IPS-15b (cell line): ENCODE results near the gene ABCA5.
"Not testable (repeated sequence)": the region's sequence is repeated elsewhere in the genome, so short reads cannot be mapped to it uniquely, and the experiment has no call there.

ENCODE experiments used
- H3K27me3 ChIP-seq: one replicate; pipeline ENCODE4 v1.6.1; 2013; ENCODE audit warnings: low read length; ENCODE audit not compliant: control insufficient read depth, insufficient read depth
- H3K36me3 ChIP-seq: one replicate; pipeline ENCODE4 v1.6.1; 2013; ENCODE audit warnings: low read length; ENCODE audit not compliant: control insufficient read depth, insufficient read depth
- H3K4me1 ChIP-seq: one replicate; pipeline ENCODE4 v1.6.1; 2013; ENCODE audit warnings: mild to moderate bottlenecking, low read length; ENCODE audit not compliant: control insufficient read depth, insufficient read depth
- H3K4me3 ChIP-seq: one replicate; pipeline ENCODE4 v1.5.1; 2013; ENCODE audit warnings: low read depth, low read length
- H3K9ac ChIP-seq: one replicate; pipeline ENCODE4 v1.6.1; 2013; ENCODE audit warnings: low read depth, mild to moderate bottlenecking, low read length
- H3K9me3 ChIP-seq: one replicate; pipeline ENCODE4 v1.6.1; 2013; ENCODE audit warnings: mild to moderate bottlenecking, low read length; ENCODE audit not compliant: control insufficient read depth, insufficient read depth

Gene ABCA5

DNA sequence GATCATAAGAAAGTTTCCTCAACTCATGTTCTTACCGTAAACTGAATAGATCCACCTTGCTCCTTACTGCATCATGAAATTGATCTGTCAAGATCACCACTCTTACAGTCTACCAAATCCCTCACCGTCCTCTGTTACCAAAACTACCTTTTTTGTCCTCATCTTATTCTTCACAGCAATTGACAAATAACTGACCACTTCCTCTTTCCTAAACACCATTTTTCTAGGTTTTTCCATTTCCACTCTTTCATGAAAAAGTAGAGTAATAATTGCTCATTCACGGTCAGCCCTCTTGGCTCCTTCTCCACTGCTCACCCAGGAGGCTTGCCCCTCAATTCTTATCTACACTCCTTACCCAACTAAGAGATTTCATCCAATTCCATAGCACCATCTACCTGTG lies 44.9 kb downstream of the ABCA5 start:
- Histone ChIP-seq H3K9me3 (no peaks in the 10 kb centered on the region), H3K4me1 (no peaks in the 10 kb centered on the region), H3K36me3 (no peaks in the 10 kb centered on the region), H3K27me3 (no peaks in the 10 kb centered on the region), H3K9ac (no peak overlapping the region), H3K4me3 (no peak overlapping the region)

DNA sequence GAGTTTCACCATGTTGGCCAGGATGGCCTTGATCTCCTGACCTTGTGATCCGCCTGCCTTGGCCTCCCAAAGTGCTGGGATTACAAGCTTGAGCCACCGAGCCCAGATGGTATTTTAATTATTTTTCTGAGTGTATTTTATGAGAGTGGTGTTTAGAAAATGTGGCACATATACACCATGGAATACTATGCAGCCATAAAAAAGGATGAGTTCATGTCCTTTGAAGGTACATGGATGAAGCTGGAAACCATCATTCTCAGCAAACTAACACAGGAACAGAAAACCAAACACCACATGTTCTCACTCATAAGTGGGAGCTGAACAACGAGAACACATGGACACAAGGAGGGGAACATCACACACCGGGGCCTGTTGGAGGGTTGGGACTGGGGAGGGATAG lies 50.7 kb downstream of the ABCA5 start:
- H3K36me3 ChIP-seq, H3K4me3 ChIP-seq, H3K9ac ChIP-seq, H3K27me3 ChIP-seq, H3K4me1 ChIP-seq, H3K9me3 ChIP-seq: not testable (repeated sequence)

DNA sequence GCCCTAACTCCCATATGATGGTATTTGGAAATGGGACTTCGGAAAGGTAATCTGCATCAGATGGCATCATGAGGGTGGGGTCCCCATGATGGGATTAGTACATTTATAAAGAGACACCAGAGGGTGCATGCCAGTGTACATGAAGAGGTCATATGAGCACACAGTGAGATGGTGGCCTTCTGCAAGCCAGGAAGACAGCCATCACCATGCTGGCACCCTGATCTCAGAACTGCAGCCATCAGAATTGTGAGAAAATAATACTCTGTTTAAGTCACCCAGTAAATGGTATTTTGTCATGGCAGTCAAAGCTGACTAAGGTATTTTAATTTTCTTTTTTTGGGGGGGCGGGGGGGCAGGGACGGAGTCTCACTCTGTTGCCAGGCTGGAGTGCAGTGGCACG lies 51.2 kb downstream of the ABCA5 start:
- no peaks in the 10 kb centered on the region for H3K9me3 ChIP-seq
- H3K27me3 ChIP-seq: no peaks in the 10 kb centered on the region
- no peak overlapping the region for H3K9ac ChIP-seq
- no peaks in the 10 kb centered on the region for H3K36me3 ChIP-seq
- H3K4me3 ChIP-seq: no peak overlapping the region
- no peaks in the 10 kb centered on the region for H3K4me1 ChIP-seq

DNA sequence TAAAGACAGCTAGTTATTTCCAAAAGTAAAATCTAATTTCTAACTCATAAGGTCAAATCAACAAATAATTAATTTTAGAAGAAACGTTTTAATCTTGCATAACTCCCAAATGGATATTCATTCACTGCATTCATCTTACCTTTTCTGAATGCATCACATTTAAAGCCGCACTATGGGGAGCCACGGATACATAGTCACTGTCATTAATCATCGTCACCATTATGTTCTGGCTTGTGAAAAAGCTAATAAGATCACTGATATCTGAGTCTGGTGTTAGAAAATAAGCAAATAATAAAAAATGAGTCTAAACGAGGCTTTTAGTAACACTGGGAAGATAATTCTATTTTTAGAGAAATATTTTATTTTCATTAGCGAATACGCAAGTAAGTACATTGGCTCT lies 55.9 kb downstream of the ABCA5 start:
- H3K36me3 ChIP-seq: no peaks in the 10 kb centered on the region
- no peaks in the 10 kb centered on the region for H3K9me3 ChIP-seq
- H3K4me1 ChIP-seq: no peaks in the 10 kb centered on the region
- H3K4me3 ChIP-seq: no peak overlapping the region
- H3K27me3 ChIP-seq: no peaks in the 10 kb centered on the region
- H3K9ac ChIP-seq: no peak overlapping the region

DNA sequence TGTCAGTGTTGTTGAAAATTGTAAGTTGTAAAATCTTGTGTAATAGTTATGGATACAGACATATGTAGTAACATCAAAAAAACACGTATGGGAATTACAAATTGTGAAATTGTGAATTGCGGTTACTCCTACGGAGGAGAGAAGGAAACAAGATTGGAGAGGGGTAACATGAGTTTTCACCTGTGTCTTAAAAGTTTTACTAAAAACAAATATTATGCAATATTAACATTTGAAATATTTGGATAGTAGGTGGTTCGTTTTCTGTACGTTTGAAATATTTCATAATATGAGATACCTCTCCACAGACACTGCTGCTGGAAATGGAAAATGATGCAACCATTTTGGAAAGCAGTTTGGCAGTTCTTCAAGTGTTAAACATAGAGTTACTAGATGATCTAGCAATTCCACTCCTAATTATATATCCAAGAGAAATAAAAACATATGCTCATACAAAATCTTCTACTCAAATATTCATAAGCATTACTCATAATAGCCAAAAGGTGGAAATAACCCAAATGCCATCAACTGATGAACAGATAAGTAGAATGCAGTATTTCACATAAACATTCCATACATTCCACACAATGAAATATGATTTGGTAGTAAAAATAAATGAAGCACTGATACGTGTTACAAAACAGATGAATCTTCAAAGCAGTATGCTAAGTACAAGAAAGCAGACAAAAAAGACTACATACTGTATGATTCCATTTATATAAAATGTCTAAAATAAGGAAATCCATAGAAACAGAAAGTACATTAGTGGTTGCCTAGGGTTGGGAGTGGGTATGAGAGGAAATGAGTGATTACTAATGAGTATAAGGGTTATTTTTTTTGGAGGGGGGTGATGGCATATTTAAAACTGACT lies 57.6 kb downstream of the ABCA5 start:
- Histone ChIP-seq H3K36me3 (no peaks in the 10 kb centered on the region), H3K9ac (no peak overlapping the region), H3K27me3 (no peaks in the 10 kb centered on the region), H3K9me3 (no peaks in the 10 kb centered on the region), H3K4me3 (no peak overlapping the region), H3K4me1 (no peaks in the 10 kb centered on the region)

DNA sequence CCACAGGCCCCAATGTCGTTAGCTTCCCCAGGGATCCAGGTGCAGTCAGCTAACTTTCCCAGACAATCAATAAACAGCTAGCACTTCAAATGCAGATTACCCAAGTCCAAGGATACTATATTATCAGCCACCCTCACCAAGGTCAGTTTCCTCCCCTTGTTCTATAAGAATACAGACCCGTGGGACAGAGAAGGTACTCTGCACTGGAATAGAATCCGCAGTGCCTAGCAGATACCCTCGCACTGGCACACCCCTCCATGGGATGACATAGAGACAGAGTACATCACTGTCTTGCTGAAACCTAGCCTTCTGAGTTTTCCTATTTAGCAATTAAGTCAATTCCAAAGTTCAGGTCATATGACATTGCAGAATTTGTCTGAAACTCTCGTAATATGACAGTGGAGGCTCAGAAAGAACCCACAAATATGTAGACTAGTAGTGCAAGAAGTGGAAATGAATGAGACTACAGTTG lies 58.4 kb downstream of the ABCA5 start:
- H3K9ac ChIP-seq: no peak overlapping the region
- no peak overlapping the region for H3K4me3 ChIP-seq
- no peaks in the 10 kb centered on the region for H3K9me3 ChIP-seq
- H3K36me3 ChIP-seq: no peaks in the 10 kb centered on the region
- no peaks in the 10 kb centered on the region for H3K27me3 ChIP-seq
- no peaks in the 10 kb centered on the region for H3K4me1 ChIP-seq

DNA sequence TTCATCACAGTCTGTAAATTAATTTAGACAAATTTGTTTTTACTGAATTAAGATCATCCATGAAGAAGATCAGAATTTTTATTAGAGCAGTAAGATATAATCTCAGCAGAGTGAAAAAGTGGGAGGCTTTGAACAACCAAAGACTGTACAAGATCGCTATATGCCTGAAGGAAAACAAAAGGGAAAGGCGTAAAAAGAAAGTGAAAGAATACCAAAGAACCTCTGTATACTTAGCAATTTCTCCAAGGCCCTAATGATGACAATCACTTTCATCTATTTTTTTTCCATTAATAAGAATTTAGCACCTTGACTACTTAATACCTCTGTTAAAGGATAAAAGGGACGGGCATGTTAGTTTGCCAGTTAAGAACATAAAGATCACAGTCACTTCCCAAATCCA lies 59.7 kb downstream of the ABCA5 start:
- Histone ChIP-seq H3K27me3 (no peaks in the 10 kb centered on the region), H3K4me3 (no peak overlapping the region), H3K4me1 (no peaks in the 10 kb centered on the region), H3K9ac (no peak overlapping the region), H3K36me3 (no peaks in the 10 kb centered on the region), H3K9me3 (no peaks in the 10 kb centered on the region)

DNA sequence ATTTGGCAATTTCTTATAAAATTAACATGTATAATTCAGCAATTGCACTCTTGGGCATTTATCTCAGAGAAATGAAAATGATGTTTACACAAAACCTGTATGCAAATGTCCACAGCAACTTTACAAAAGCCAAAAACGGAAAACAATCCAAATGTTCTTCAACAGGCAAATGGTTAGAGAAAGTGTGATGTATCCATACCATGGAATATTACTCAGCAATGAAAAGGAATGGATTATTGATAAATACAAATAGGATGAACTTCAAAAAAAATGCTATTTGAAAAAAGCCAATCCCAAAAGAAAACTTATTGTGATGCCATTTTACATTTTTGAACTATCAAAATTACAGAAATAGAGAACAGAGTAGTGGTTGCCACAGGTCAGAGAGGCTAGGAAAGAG lies 61.1 kb downstream of the ABCA5 start:
- Histone ChIP-seq H3K4me1 (no peaks in the 10 kb centered on the region), H3K27me3 (no peaks in the 10 kb centered on the region)

DNA sequence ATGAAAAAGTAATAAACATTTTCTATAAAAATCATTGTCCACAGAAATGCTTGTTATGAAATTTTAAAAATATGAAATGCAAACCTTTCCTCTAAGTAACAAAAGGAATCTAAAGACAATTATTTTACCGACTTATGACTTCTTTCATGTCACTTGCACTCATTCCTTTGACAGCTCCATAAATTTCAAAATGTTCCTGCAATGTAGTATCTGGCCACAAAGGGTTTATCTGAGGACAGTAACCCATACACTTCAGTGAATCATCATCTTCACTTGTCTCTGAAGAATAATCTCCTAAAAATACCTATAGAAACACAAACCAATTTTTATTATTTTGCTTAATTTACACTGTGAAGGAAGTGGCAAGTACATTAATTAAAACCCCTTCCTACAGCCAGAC lies 72.7 kb downstream of the ABCA5 start:
- Histone ChIP-seq H3K36me3 (no peaks in the 10 kb centered on the region), H3K4me1 (no peaks in the 10 kb centered on the region), H3K4me3 (no peak overlapping the region), H3K27me3 (no peaks in the 10 kb centered on the region), H3K9ac (no peak overlapping the region), H3K9me3 (no peaks in the 10 kb centered on the region)

More for the DNA sequence above, 61.1 kb downstream of the ABCA5 start:
- Histone ChIP-seq H3K9me3 (no peaks in the 10 kb centered on the region), H3K9ac (no peak overlapping the region), H3K36me3 (no peaks in the 10 kb centered on the region), H3K4me3 (no peak overlapping the region)

DNA sequence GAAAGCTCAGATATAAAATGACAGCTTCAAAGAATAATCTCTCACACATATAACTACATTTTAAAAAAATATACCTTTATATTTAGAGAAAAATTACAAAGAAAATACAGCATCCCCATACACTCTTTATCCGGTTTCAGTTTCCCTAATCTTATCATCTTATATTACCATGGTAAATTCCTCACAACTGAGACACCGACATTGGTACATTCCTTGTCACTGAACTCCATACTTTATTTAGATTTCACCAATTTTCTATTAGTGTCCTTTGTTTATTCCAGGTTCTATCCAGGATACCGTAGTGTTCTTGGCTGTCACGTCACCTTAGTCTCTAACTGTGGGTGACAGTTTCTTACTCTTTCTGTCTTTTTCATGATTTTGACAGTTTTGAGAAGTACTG lies 76.3 kb downstream of the ABCA5 start:
- Histone ChIP-seq H3K4me1 (no peaks in the 10 kb centered on the region), H3K9ac (no peak overlapping the region), H3K27me3 (no peaks in the 10 kb centered on the region), H3K9me3 (no peaks in the 10 kb centered on the region), H3K36me3 (no peaks in the 10 kb centered on the region), H3K4me3 (no peak overlapping the region)

DNA sequence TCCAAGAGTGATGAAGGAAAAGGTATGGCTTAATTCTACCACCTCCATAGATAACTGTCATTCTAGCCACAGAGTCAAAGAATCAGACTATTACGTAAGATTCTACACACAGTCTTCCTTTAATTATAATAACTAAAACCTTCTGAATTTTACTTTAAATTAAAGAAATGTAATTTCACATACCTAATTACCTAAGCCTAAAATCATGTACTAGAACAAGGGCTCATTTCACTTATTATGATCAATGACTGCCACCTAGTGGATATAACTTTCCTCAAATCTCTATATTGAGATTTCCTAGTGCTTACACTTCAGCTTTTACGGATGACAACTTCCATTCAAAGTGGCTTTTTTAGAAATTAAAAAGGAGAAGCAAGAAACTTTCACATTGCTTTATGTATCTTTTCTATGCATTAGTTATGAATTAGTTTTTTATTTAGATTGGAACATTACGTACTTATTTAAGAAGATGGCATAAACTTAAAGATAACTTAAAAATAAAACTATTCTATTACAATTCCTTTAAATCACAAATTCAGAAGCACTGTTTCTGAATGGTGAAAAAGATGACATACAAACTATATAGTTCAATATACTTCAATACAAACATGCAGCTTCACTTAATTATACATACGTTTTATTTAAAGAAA lies 80.1 kb downstream of the ABCA5 start:
- Histone ChIP-seq H3K27me3 (no peaks in the 10 kb centered on the region), H3K9me3 (no peaks in the 10 kb centered on the region), H3K9ac (no peak overlapping the region), H3K36me3 (no peaks in the 10 kb centered on the region), H3K4me1 (no peaks in the 10 kb centered on the region), H3K4me3 (no peak overlapping the region)

DNA sequence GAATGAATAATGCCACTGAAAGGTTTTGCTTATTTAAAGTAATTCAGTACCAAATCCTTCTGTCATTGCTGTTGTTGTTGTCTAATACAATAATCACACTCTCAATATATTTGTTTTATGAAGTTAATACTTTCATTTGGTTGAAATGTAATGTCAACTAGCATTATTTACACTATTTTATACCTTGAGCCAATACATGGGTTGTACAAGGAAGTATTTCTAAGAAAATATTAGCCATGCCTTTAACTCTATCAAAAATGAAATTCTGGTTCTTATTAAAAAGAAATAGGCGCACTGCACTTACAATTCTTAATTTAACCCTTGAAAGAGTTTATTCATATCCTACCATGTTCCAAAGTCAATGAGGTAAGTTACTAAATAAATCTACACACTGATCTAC lies 80.7 kb downstream of the ABCA5 start:
- no peaks in the 10 kb centered on the region for H3K9me3 ChIP-seq
- H3K9ac ChIP-seq: no peak overlapping the region
- no peak overlapping the region for H3K4me3 ChIP-seq
- no peaks in the 10 kb centered on the region for H3K27me3 ChIP-seq
- H3K36me3 ChIP-seq: no peaks in the 10 kb centered on the region
- H3K4me1 ChIP-seq: no peaks in the 10 kb centered on the region
